B cell (primary cell): ENCODE measurements around the gene THAP11. TPM values are rescaled to one million over a fixed set of nuclear protein-coding genes. Genes with fewer than 3 reads are reported as not detected.

Experiments used
- ATAC-seq: fragments of 200-7000 bp; cut with Tn5 transposase; one replicate; pipeline ENCODE4 v1.10.0; 2021; ENCODE audit warnings: low read depth, mild to moderate bottlenecking, moderate number of reproducible peaks, moderate library complexity
- CTCF ChIA-PET: fragments of 350-600 bp; sonication (Branson Sonifier 250); formaldehyde crosslinking; loops from one replicate; lab custom pipeline; 2021; ENCODE audit warnings: antibody characterized with exemption, inconsistent platforms; lab: Charles Lee
- POLR2A ChIA-PET: fragments of 350-600 bp; sonication (Branson Sonifier 250); formaldehyde crosslinking; loops from one replicate; lab custom pipeline; 2021; ENCODE audit warnings: antibody characterized with exemption; lab: Charles Lee
- DNase-seq: peaks from one replicate; pipeline ENCODE4 v3.0.0; 2013
- H2AFZ ChIP-seq: 2 replicates; pipeline ENCODE4 v1.6.1; 2012; ENCODE audit warnings: mild to moderate bottlenecking, low read depth, low read length; ENCODE audit not compliant: insufficient read depth, poor library complexity, severe bottlenecking
- H3K27ac ChIP-seq, 2 donors: 1 replicate in 1 of 2; 2 replicates in 1 of 2; pipeline ENCODE4 v1.5.1; 2012 to 2013; ENCODE audit warnings: low read length in 2 of 2, mild to moderate bottlenecking in 2 of 2, moderate library complexity in 1 of 2
- H3K27me3 ChIP-seq, 4 experiments: fragments of 200-600 bp in 1 of 4; sonication (generic) in 1 of 4; replicated peaks in 1 of 4; 1 replicate in 2 of 4; 2 replicates in 2 of 4; pipeline versions ENCODE4 v1.6.1 to v1.7.0; 2013 to 2016; ENCODE audit warnings: low read length in 3 of 4, mild to moderate bottlenecking in 2 of 4, mixed read lengths in 1 of 4, moderate library complexity in 1 of 4; ENCODE audit not compliant: insufficient read depth in 4 of 4, control insufficient read depth in 3 of 4; ENCODE audit errors: control extremely low read depth in 1 of 4
- H3K36me3 ChIP-seq, 2 experiments: replicated peaks in 1 of 2; 1 replicate in 1 of 2; 2 replicates in 1 of 2; pipeline versions ENCODE4 v1.6.1 to v1.7.1; 2013; ENCODE audit warnings: low read length in 1 of 2; ENCODE audit not compliant: insufficient read depth in 2 of 2, control insufficient read depth in 1 of 2; ENCODE audit errors: control extremely low read depth in 1 of 2, extremely low read depth in 1 of 2
- H3K4me1 ChIP-seq, 2 donors: fragments of 200-600 bp in 1 of 2; sonication (generic) in 1 of 2; 1 replicate in 1 of 2; 2 replicates in 1 of 2; pipeline versions ENCODE4 v1.5.1 to v1.6.1; 2013 to 2017; ENCODE audit warnings: low read length in 2 of 2; ENCODE audit not compliant: control insufficient read depth in 2 of 2, insufficient read depth in 2 of 2
- H3K4me2 ChIP-seq: replicated peaks from 2 replicates; pipeline ENCODE3; 2012; ENCODE audit warnings: mild to moderate bottlenecking, low read depth, low read length; ENCODE audit not compliant: poor library complexity, severe bottlenecking
- H3K4me3 ChIP-seq, 5 experiments: fragments of 200-600 bp in 1 of 5; sonication (generic) in 1 of 5; 1 replicate in 3 of 5; 2 replicates in 2 of 5; pipeline versions ENCODE4 v1.5.1 to v1.7.0; 2011 to 2016; ENCODE audit warnings: low read length in 4 of 5, mild to moderate bottlenecking in 4 of 5, low read depth in 2 of 5, control low read depth in 1 of 5, moderate library complexity in 1 of 5; ENCODE audit not compliant: insufficient read depth in 1 of 5; ENCODE audit errors: control extremely low read depth in 1 of 5, extremely low read depth in 1 of 5
- H3K79me2 ChIP-seq: fragments of 200-600 bp; sonication (generic); one replicate; pipeline ENCODE4 v1.6.0; 2016; ENCODE audit warnings: low read length; ENCODE audit not compliant: control insufficient read depth, insufficient read depth
- H3K9ac ChIP-seq: fragments of 200-600 bp; sonication (generic); 2 replicates; pipeline ENCODE4 v1.6.1; 2017; ENCODE audit warnings: mild to moderate bottlenecking, low read length, moderate library complexity
- H3K9me3 ChIP-seq, 3 donors: one replicate each; pipeline versions ENCODE4 v1.6.1 to v1.7.1; 2013; ENCODE audit warnings: low read length in 2 of 3; ENCODE audit not compliant: control insufficient read depth in 2 of 3, insufficient read depth in 1 of 3; ENCODE audit errors: control extremely low read depth in 1 of 3
- H4K20me1 ChIP-seq: 2 replicates; pipeline ENCODE4 v1.6.0; 2012; ENCODE audit warnings: mild to moderate bottlenecking, low read length; ENCODE audit not compliant: insufficient read depth, control insufficient read depth, poor library complexity, severe bottlenecking
- H3K27ac Mint-ChIP-seq: one replicate; pipeline ENCODE4 v1.8.0; 2021; ENCODE audit warnings: mixed read lengths
- H3K27me3 Mint-ChIP-seq: one replicate; pipeline ENCODE4 v1.8.0; 2021; ENCODE audit warnings: mixed read lengths
- H3K4me1 Mint-ChIP-seq: one replicate; pipeline ENCODE4 v1.8.0; 2021; ENCODE audit warnings: mixed read lengths
- H3K4me3 Mint-ChIP-seq: one replicate; pipeline ENCODE4 v1.8.0; 2021; ENCODE audit warnings: mixed read lengths
- H3K9me3 Mint-ChIP-seq: one replicate; pipeline ENCODE4 v1.8.0; 2022; ENCODE audit warnings: mixed read lengths; ENCODE audit not compliant: insufficient read depth
- CTCF ChIP-seq: fragments of 200-600 bp; IDR thresholded peaks from one replicate; pipeline ENCODE4 v1.8.0; 2022; ENCODE audit warnings: antibody characterized with exemption, mild to moderate bottlenecking
- EZH2 ChIP-seq: IDR thresholded peaks from 2 replicates; pipeline ENCODE4 v1.6.1; 2012; ENCODE audit warnings: borderline replicate concordance, low read depth, mild to moderate bottlenecking, moderate library complexity, low read length; ENCODE audit not compliant: insufficient read depth, poor library complexity, severe bottlenecking
- WGBS: methylation state at CpG from one replicate; pipeline ENCODE4 v1.1.5; 2013; ENCODE audit warnings: missing lambda C conversion rate; ENCODE audit not compliant: insufficient coverage; 5-methylcytosine and 5-hydroxymethylcytosine counted together
- intact Hi-C: fragments of 100-400 bp; cut with micrococcal nuclease; formaldehyde crosslinking; loops from one replicate; pipeline ENCODE4 v1.10.0; 2022
- polyA plus RNA-seq: library from polyadenylated mRNA; depleted of rRNA; stranded (reverse); fragments of >200 nt; gene quantifications from 2 replicates; pipeline ENCODE4 v1.2.3, GENCODE V29; 2012
- total RNA-seq, 2 donors: library from RNA; stranded (reverse); fragments of 120-200 nt in 1 of 2; gene quantifications; 1 replicate in 1 of 2; 2 replicates in 1 of 2; pipeline versions ENCODE4 v1.2.3 to v1.2.4, GENCODE V29; 2013 to 2022

The THAP11 gene
- total and polyA plus RNA-seq, 2 donors (not counting 1 experiment from before 2014, with no cell fraction given) = 24.4 to 42.7 TPM

GRCh38 chr16:67796099-67796718 lies 45.9 kb upstream of the THAP11 start:
- peaks cover 43% of the 10 kb centered on the region for H3K4me1 Mint-ChIP-seq
- no peak overlapping the region for H3K4me3 Mint-ChIP-seq
- no peaks in the 10 kb centered on the region for H3K9me3 Mint-ChIP-seq
- H3K27me3 ChIP-seq = no peaks in the 10 kb centered on the region
- H2AFZ ChIP-seq = no peak overlapping the region
- no peak overlapping the region for H3K9ac ChIP-seq
- no peak overlapping the region for H3K4me2 ChIP-seq
- no peak overlapping the region for H3K27ac ChIP-seq
- no CpG with 5 or more reads among the region's 5 CpGs for WGBS
- POLR2A ChIA-PET = no interaction called here
- H3K4me3 ChIP-seq = no peak overlapping the region
- ATAC-seq (no peak), DNase-seq (no peak)
- peaks cover 66% of the 10 kb centered on the region for H4K20me1 ChIP-seq
- H3K27me3 Mint-ChIP-seq = no peaks in the 10 kb centered on the region
- H3K36me3 ChIP-seq = peaks cover 1 to 26% of the 10 kb centered on the region in 2 experiments
- CTCF ChIA-PET = interaction anchor here (1.7 to 2.3 kb wide), 2 partner anchors 11 to 20 kb away, joined by 5 to 8 read pairs; partner anchors contain the start of genes RANBP10 and TSNAXIP1
- peak overlapping the region; percentile 22 for H3K27ac Mint-ChIP-seq
- TF ChIP-seq CTCF (no peak), EZH2 (no peak)
- intact Hi-C loops = no loop called here
- peaks cover 16 to 17% of the 10 kb centered on the region in 2 donors for H3K4me1 ChIP-seq
- peaks cover 97% of the 10 kb centered on the region for H3K79me2 ChIP-seq
- no peaks in the 10 kb centered on the region for H3K9me3 ChIP-seq

- peak; percentile 20 for DNase-seq
- no peak overlapping the region for H3K27ac ChIP-seq
- peak overlapping the region; percentile 72 for H3K4me2 ChIP-seq
- intact Hi-C loops = loop anchor here (10.0 kb wide), 2 partner anchors 276 to 316 kb away; partner anchors contain the start of genes AGRP, ATP6V0D1 and RIPOR1
- no peak overlapping the region for H3K4me3 ChIP-seq
- H3K36me3 ChIP-seq = peaks cover 4 to 31% of the 10 kb centered on the region in 2 experiments
- H3K79me2 ChIP-seq = peaks cover 95% of the 10 kb centered on the region
- no peak overlapping the region for H3K9ac ChIP-seq
- H4K20me1 ChIP-seq = peaks cover 56% of the 10 kb centered on the region
- Mint-ChIP-seq H3K9me3 (no peaks in the 10 kb centered on the region), H3K4me3 (no peak overlapping the region), H3K27me3 (no peaks in the 10 kb centered on the region), H3K4me1 (peaks cover 70% of the 10 kb centered on the region), H3K27ac (peak overlapping the region; percentile 50)
- ChIA-PET CTCF (interaction anchor here (0.7 to 3.0 kb wide), 4 partner anchors 16 to 286 kb away, joined by 3 to 24 read pairs (median 4); no protein-coding TSS in a partner anchor), POLR2A (interaction anchor here (0.6 kb wide), 1 partner anchor 432 kb away, joined by 5 read pairs; no protein-coding TSS in a partner anchor)
- WGBS = 96% methylated on average over 7 of the region's 7 CpGs
- no peaks in the 10 kb centered on the region for H3K9me3 ChIP-seq
- H3K4me1 ChIP-seq = peaks cover 52 to 53% of the 10 kb centered on the region in 2 donors
- no peak overlapping the region for H2AFZ ChIP-seq
- TF ChIP-seq EZH2 = no peak
- no peak for TF ChIP-seq CTCF
- no peaks in the 10 kb centered on the region for H3K27me3 ChIP-seq
- no peak for ATAC-seq
These were observed 41.7 kb upstream of the THAP11 start for GRCh38 chr16:67800338-67800926.
